PFSK-1 (cell line): Measurements from ENCODE around the gene PTPRM.

Experiments
- POLR2AphosphoS5 ChIP-seq: IDR thresholded peaks from 2 replicates; pipeline ENCODE4 v1.6.1; 2012; ENCODE audit warnings: low read depth, mild to moderate bottlenecking, control low read depth, low read length, moderate library complexity
- TAF1 ChIP-seq: IDR thresholded peaks from 2 replicates; pipeline ENCODE4 v1.6.1; 2012; ENCODE audit warnings: low read length, control low read depth, borderline replicate concordance; ENCODE audit not compliant: insufficient read depth

- TF ChIP-seq POLR2AphosphoS5 (no peak), TAF1 (no peak)
Observed at GRCh38 chr18:8254654-8255053, 687.5 kb downstream of the PTPRM start.
